ENCODE measurements around the gene DCXR.

DCXR gene

GRCh38 chr17:82016875-82017459, 20.5 kb downstream of the DCXR start:
- H3K9me3 Mint-ChIP-seq = no peaks in the 10 kb centered on the region
- peaks cover 3% of the 10 kb centered on the region for H3K36me3 Mint-ChIP-seq (ENCODE audit: insufficient read depth)
- H3K4me3 Mint-ChIP-seq = no peak overlapping the region
- H3K4me1 Mint-ChIP-seq (ENCODE audit: low read depth in 2 of 2) = peaks cover 8 to 14% of the 10 kb centered on the region in 2 donors
- ATAC-seq (replicated peaks) (no peak), DNase-seq (no peak)
- H3K27me3 Mint-ChIP-seq = no peaks in the 10 kb centered on the region
- H3K27ac Mint-ChIP-seq = no peak overlapping the region

GRCh38 chr17:82016061-82016874, 21.2 kb downstream of the DCXR start:
- Mint-ChIP-seq H3K27ac (no peak overlapping the region), H3K4me1 (ENCODE audit: low read depth in 2 of 2) (peaks cover 1 to 8% of the 10 kb centered on the region in 2 donors), H3K4me3 (no peak overlapping the region), H3K36me3 (ENCODE audit: insufficient read depth) (no peaks in the 10 kb centered on the region), H3K27me3 (no peaks in the 10 kb centered on the region), H3K9me3 (no peaks in the 10 kb centered on the region)
- DNase-seq (no peak), ATAC-seq (replicated peaks) (no peak)

- Mint-ChIP-seq H3K4me1 (ENCODE audit: low read depth in 2 of 2) (peaks cover 0 to 4% of the 10 kb centered on the region in 2 donors), H3K27ac (no peak overlapping the region), H3K9me3 (no peaks in the 10 kb centered on the region), H3K4me3 (no peak overlapping the region), H3K27me3 (no peaks in the 10 kb centered on the region), H3K36me3 (ENCODE audit: insufficient read depth) (no peaks in the 10 kb centered on the region)
- ATAC-seq (replicated peaks) (no peak), DNase-seq (no peak)
These were observed 22.1 kb downstream of the DCXR start for GRCh38 chr17:82015311-82015971.

- no peaks in the 10 kb centered on the region for H3K27me3 Mint-ChIP-seq
- H3K36me3 Mint-ChIP-seq (ENCODE audit: insufficient read depth) = no peaks in the 10 kb centered on the region
- no peaks in the 10 kb centered on the region for H3K9me3 Mint-ChIP-seq
- peaks cover 0 to under 1% of the 10 kb centered on the region in 2 donors for H3K4me1 Mint-ChIP-seq (ENCODE audit: low read depth in 2 of 2)
- H3K27ac Mint-ChIP-seq = no peak overlapping the region
- DNase-seq = no peak
- ATAC-seq (replicated peaks) = no peak
- no peak overlapping the region for H3K4me3 Mint-ChIP-seq
These were observed 22.6 kb downstream of the DCXR start for GRCh38 chr17:82014971-82015310.

- DNase-seq (no peak), ATAC-seq (replicated peaks) (no peak)
- Mint-ChIP-seq H3K27ac (peak overlapping the region in 1 of 2 donors; percentile 62), H3K36me3 (ENCODE audit: insufficient read depth) (no peaks in the 10 kb centered on the region), H3K4me1 (ENCODE audit: low read depth in 2 of 2) (no peaks in the 10 kb centered on the region), H3K4me3 (no peak overlapping the region), H3K27me3 (no peaks in the 10 kb centered on the region), H3K9me3 (no peaks in the 10 kb centered on the region)
These were observed 23.1 kb downstream of the DCXR start for GRCh38 chr17:82014432-82014831.

- H3K27ac Mint-ChIP-seq = peak overlapping the region in 1 of 2 donors; percentile 62
- DNase-seq (no peak), ATAC-seq (replicated peaks) (no peak)
- H3K9me3 Mint-ChIP-seq = no peaks in the 10 kb centered on the region
- H3K4me1 Mint-ChIP-seq (ENCODE audit: low read depth in 2 of 2) = no peaks in the 10 kb centered on the region
- H3K4me3 Mint-ChIP-seq = no peak overlapping the region
- H3K36me3 Mint-ChIP-seq (ENCODE audit: insufficient read depth) = no peaks in the 10 kb centered on the region
- H3K27me3 Mint-ChIP-seq = no peaks in the 10 kb centered on the region
These were observed 23.6 kb downstream of the DCXR start for GRCh38 chr17:82013772-82014321.

- no peaks in the 10 kb centered on the region for H3K4me1 Mint-ChIP-seq (ENCODE audit: low read depth in 2 of 2)
These were observed 24.2 kb downstream of the DCXR start for GRCh38 chr17:82013341-82013740.

GRCh38 chr17:82012640-82013295, 24.7 kb downstream of the DCXR start:
- H3K4me1 Mint-ChIP-seq (ENCODE audit: low read depth in 2 of 2) = no peaks in the 10 kb centered on the region
- no peak overlapping the region for H3K4me3 Mint-ChIP-seq
- no peaks in the 10 kb centered on the region for H3K9me3 Mint-ChIP-seq
- ATAC-seq (replicated peaks) = no peak
- no peaks in the 10 kb centered on the region for H3K36me3 Mint-ChIP-seq (ENCODE audit: insufficient read depth)
- peak overlapping the region in 1 of 2 donors; percentile 59 for H3K27ac Mint-ChIP-seq
- DNase-seq = no peak
- no peaks in the 10 kb centered on the region for H3K27me3 Mint-ChIP-seq

More at GRCh38 chr17:82013341-82013740, 24.2 kb downstream of the DCXR start:
- DNase-seq = no peak
- peak overlapping the region in 1 of 2 donors; percentile 59 for H3K27ac Mint-ChIP-seq
- H3K9me3 Mint-ChIP-seq = no peaks in the 10 kb centered on the region
- ATAC-seq (replicated peaks) = no peak
- H3K4me3 Mint-ChIP-seq = no peak overlapping the region
- no peaks in the 10 kb centered on the region for H3K27me3 Mint-ChIP-seq
- H3K36me3 Mint-ChIP-seq (ENCODE audit: insufficient read depth) = no peaks in the 10 kb centered on the region

- no peak overlapping the region for H3K27ac Mint-ChIP-seq
- DNase-seq (no peak), ATAC-seq (replicated peaks) (no peak)
- H3K27me3 Mint-ChIP-seq = no peaks in the 10 kb centered on the region
- H3K36me3 Mint-ChIP-seq (ENCODE audit: insufficient read depth) = no peaks in the 10 kb centered on the region
- no peak overlapping the region for H3K4me3 Mint-ChIP-seq
- no peaks in the 10 kb centered on the region for H3K4me1 Mint-ChIP-seq (ENCODE audit: low read depth in 2 of 2)
- H3K9me3 Mint-ChIP-seq = no peaks in the 10 kb centered on the region
These were observed 25.2 kb downstream of the DCXR start for GRCh38 chr17:82012261-82012639.

GRCh38 chr17:82011617-82012187, 25.8 kb downstream of the DCXR start:
- no peak overlapping the region for H3K4me3 Mint-ChIP-seq
- no peak for DNase-seq

GRCh38 chr17:82010575-82011525, 26.6 kb downstream of the DCXR start:
- no peak overlapping the region for H3K27ac Mint-ChIP-seq
- no peak overlapping the region for H3K4me3 Mint-ChIP-seq
- H3K36me3 Mint-ChIP-seq (ENCODE audit: insufficient read depth) = no peaks in the 10 kb centered on the region
- H3K9me3 Mint-ChIP-seq = no peaks in the 10 kb centered on the region
- DNase-seq = no peak
- peaks cover 2 to 3% of the 10 kb centered on the region in 2 donors for H3K4me1 Mint-ChIP-seq (ENCODE audit: low read depth in 2 of 2)
- H3K27me3 Mint-ChIP-seq = no peaks in the 10 kb centered on the region
- no peak for ATAC-seq (replicated peaks)

More at GRCh38 chr17:82011617-82012187, 25.8 kb downstream of the DCXR start:
- Mint-ChIP-seq H3K27ac (no peak overlapping the region), H3K27me3 (no peaks in the 10 kb centered on the region), H3K4me1 (ENCODE audit: low read depth in 2 of 2) (no peaks in the 10 kb centered on the region), H3K9me3 (no peaks in the 10 kb centered on the region), H3K36me3 (ENCODE audit: insufficient read depth) (no peaks in the 10 kb centered on the region)
- ATAC-seq (replicated peaks) = no peak

- peak overlapping the region; percentile 19 to 29 for H3K27ac Mint-ChIP-seq
- H3K4me3 Mint-ChIP-seq = no peak overlapping the region
- no peak for DNase-seq
- peaks cover 3% of the 10 kb centered on the region in 2 donors for H3K4me1 Mint-ChIP-seq (ENCODE audit: low read depth in 2 of 2)
- no peak for ATAC-seq (replicated peaks)
- H3K27me3 Mint-ChIP-seq = no peaks in the 10 kb centered on the region
- no peaks in the 10 kb centered on the region for H3K36me3 Mint-ChIP-seq (ENCODE audit: insufficient read depth)
- no peaks in the 10 kb centered on the region for H3K9me3 Mint-ChIP-seq
These were observed 28.1 kb downstream of the DCXR start for GRCh38 chr17:82009413-82009812.

All from effector memory CD8-positive, alpha-beta T cell (primary cell).